Measurements from ENCODE around the gene SREK1. TPM values are rescaled to one million over a fixed set of nuclear protein-coding genes. Genes with fewer than 3 reads are reported as not detected.

SREK1 gene
- polyA plus RNA-seq, 1 donor (not counting 4 experiments of a cell fraction or from before 2014, with no cell fraction given), result 47.5 TPM

DNA sequence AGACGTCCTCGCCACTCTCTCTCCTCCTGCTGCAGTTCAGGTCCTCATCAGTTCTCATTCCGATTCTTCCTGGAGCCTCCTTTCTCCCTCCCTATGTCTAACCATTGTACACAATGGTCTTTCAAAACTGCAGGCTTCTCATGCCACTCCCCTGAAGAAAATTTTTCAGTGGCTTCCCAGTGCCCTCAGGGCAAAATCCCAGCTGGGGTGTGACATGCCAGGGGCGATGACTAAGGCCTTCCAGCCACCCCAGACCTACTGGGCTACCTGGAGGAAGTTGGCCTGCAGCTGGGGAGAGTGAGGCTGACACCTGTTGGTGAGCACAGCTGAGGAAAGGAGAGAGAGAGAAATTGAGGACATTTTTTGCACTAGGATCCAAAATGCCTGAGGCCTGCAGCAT is 65.2 kb downstream of the SREK1 start:
- no peaks in the 10 kb centered on the region for H3K9me1 ChIP-seq (ENCODE audit: control insufficient read depth, extremely low read depth, insufficient read depth, low read length)
- no peaks in the 10 kb centered on the region for H4K20me1 ChIP-seq (ENCODE audit: control insufficient read depth, extremely low read depth, insufficient read depth, low read length)
- no peak overlapping the region for H3K27ac ChIP-seq (ENCODE audit: control insufficient read depth, insufficient read depth, low read length)
- H3K27me3 ChIP-seq (ENCODE audit: control insufficient read depth, extremely low read depth, insufficient read depth, low read length), result no peaks in the 10 kb centered on the region
- no peaks in the 10 kb centered on the region for H3K9me3 ChIP-seq (ENCODE audit: control insufficient read depth, low read depth, low read length)
- H3K9ac ChIP-seq (ENCODE audit: control insufficient read depth, extremely low read depth, insufficient read depth, low read length), result no peak overlapping the region
- dilution Hi-C loops (cut with MboI; ENCODE audit: extremely low pct_ligation_motif_present, low sequenced_read_pairs), result no loop called here
- no peaks in the 10 kb centered on the region for H3K36me3 ChIP-seq (ENCODE audit: control insufficient read depth in 2 of 2, extremely low read depth in 1 of 2, insufficient read depth in 2 of 2, low read length in 2 of 2)
- DNase-seq (ENCODE audit: low read depth, low spot score) (peak; percentile 75), FAIRE-seq (peak; percentile 81)
- H3K79me2 ChIP-seq (ENCODE audit: control insufficient read depth, insufficient read depth, low read length), result no peaks in the 10 kb centered on the region
- no peak overlapping the region for H3K4me3 ChIP-seq (ENCODE audit: control insufficient read depth in 2 of 3, extremely low read depth in 1 of 3, insufficient read depth in 2 of 3, low read depth in 1 of 3, low read length in 3 of 3)
- peak overlapping the region; percentile 24 for H3K4me2 ChIP-seq (ENCODE audit: control insufficient read depth, extremely low read depth, insufficient read depth, low read depth, low read length)
- peaks cover 19% of the 10 kb centered on the region for H3K4me1 ChIP-seq (ENCODE audit: control insufficient read depth, extremely low read depth, insufficient read depth, low read length)
- TF ChIP-seq, protein P1, sequence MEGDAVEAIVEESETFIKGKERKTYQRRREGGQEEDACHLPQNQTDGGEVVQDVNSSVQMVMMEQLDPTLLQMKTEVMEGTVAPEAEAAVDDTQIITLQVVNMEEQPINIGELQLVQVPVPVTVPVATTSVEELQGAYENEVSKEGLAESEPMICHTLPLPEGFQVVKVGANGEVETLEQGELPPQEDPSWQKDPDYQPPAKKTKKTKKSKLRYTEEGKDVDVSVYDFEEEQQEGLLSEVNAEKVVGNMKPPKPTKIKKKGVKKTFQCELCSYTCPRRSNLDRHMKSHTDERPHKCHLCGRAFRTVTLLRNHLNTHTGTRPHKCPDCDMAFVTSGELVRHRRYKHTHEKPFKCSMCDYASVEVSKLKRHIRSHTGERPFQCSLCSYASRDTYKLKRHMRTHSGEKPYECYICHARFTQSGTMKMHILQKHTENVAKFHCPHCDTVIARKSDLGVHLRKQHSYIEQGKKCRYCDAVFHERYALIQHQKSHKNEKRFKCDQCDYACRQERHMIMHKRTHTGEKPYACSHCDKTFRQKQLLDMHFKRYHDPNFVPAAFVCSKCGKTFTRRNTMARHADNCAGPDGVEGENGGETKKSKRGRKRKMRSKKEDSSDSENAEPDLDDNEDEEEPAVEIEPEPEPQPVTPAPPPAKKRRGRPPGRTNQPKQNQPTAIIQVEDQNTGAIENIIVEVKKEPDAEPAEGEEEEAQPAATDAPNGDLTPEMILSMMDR (optimal IDR thresholded peaks at IDR 0.05 in 1 of 3, IDR thresholded peaks at IDR 0.05 in 1 of 3, conservative IDR thresholded peaks at IDR 0.05 in 1 of 3; ENCODE audit: extremely low read depth in 1 of 3, insufficient read depth in 2 of 3, low read length in 3 of 3), result peak; percentile 25 to 73 (median 46)
- TF ChIP-seq EZH2 (IDR thresholded peaks at IDR 0.05; ENCODE audit: low read length), result no peak
- H2AFZ ChIP-seq (ENCODE audit: control insufficient read depth, low read length), result peak overlapping the region; percentile 37

DNA sequence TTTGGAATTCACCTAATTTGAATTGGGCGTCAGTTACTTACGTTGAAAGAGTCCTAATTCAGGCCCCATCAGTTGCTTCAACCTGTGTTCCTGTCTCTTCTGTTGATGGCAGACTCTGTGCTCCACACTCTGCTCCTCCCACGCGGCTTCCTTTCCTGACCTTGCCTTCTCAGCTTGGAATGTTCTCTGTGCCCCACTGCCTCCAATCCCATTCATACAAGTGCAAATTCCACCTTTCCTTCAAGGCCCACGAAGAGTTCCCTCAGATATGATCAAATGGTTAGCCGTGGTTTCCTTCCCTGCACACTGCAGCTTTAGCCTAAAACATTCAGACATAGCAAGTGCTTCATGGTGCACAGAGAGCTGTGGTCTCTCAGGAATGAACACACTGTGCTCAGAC is 65.7 kb downstream of the SREK1 start:
- TF ChIP-seq, protein P1 (optimal IDR thresholded peaks at IDR 0.05 in 1 of 3, IDR thresholded peaks at IDR 0.05 in 1 of 3, conservative IDR thresholded peaks at IDR 0.05 in 1 of 3; ENCODE audit: extremely low read depth in 1 of 3, insufficient read depth in 2 of 3, low read length in 3 of 3), result no peak
- TF ChIP-seq EZH2 (IDR thresholded peaks at IDR 0.05; ENCODE audit: low read length), result no peak
- FAIRE-seq (no peak), DNase-seq (ENCODE audit: low read depth, low spot score) (no peak)
- Histone ChIP-seq H3K36me3 (ENCODE audit: control insufficient read depth in 2 of 2, extremely low read depth in 1 of 2, insufficient read depth in 2 of 2, low read length in 2 of 2) (no peaks in the 10 kb centered on the region), H3K9me3 (ENCODE audit: control insufficient read depth, low read depth, low read length) (no peaks in the 10 kb centered on the region), H3K4me3 (ENCODE audit: control insufficient read depth in 2 of 3, extremely low read depth in 1 of 3, insufficient read depth in 2 of 3, low read depth in 1 of 3, low read length in 3 of 3) (no peak overlapping the region), H3K27me3 (ENCODE audit: control insufficient read depth, extremely low read depth, insufficient read depth, low read length) (no peaks in the 10 kb centered on the region), H4K20me1 (ENCODE audit: control insufficient read depth, extremely low read depth, insufficient read depth, low read length) (no peaks in the 10 kb centered on the region), H3K4me2 (ENCODE audit: control insufficient read depth, extremely low read depth, insufficient read depth, low read depth, low read length) (no peak overlapping the region), H3K27ac (ENCODE audit: control insufficient read depth, insufficient read depth, low read length) (no peak overlapping the region), H3K79me2 (ENCODE audit: control insufficient read depth, insufficient read depth, low read length) (no peaks in the 10 kb centered on the region), H3K9me1 (ENCODE audit: control insufficient read depth, extremely low read depth, insufficient read depth, low read length) (no peaks in the 10 kb centered on the region), H3K9ac (ENCODE audit: control insufficient read depth, extremely low read depth, insufficient read depth, low read length) (no peak overlapping the region), H2AFZ (ENCODE audit: control insufficient read depth, low read length) (no peak overlapping the region), H3K4me1 (ENCODE audit: control insufficient read depth, extremely low read depth, insufficient read depth, low read length) (peaks cover 19% of the 10 kb centered on the region)
- dilution Hi-C loops (cut with MboI; ENCODE audit: extremely low pct_ligation_motif_present, low sequenced_read_pairs), result no loop called here

Data from keratinocyte (primary cell).